Spleen (tissue), 11 donors: ENCODE results near the gene VAC14. TPM values are rescaled to one million over a fixed set of nuclear protein-coding genes. Genes with fewer than 3 reads are reported as not detected.
A peak's percentile ranks its signal among the peaks of the same experiment; 100 is the strongest.

Source experiments
- DNase-seq: peaks from one replicate; pipeline ENCODE4 v3.0.0-alpha.2; 2020
- H3K27ac ChIP-seq, 8 donors: fragments of 200-600 bp; sonication (generic) in 7 of 8; 1 replicate in 4 of 8; 2 replicates in 4 of 8; pipeline versions ENCODE4 v1.5.0 to v1.8.0; 2016 to 2021; ENCODE audit warnings: inconsistent platforms in 4 of 8, mild to moderate bottlenecking in 4 of 8, moderate library complexity in 1 of 8
- H3K27me3 ChIP-seq, 7 donors: fragments of 200-600 bp; sonication (generic) in 6 of 7; replicated peaks in 1 of 7; 1 replicate in 4 of 7; 2 replicates in 3 of 7; pipeline versions ENCODE4 v1.5.0 to v1.8.0; 2016 to 2021; ENCODE audit warnings: inconsistent platforms in 3 of 7, mild to moderate bottlenecking in 1 of 7
- H3K36me3 ChIP-seq, 6 donors: fragments of 200-600 bp; sonication (generic) in 5 of 6; 1 replicate in 4 of 6; 2 replicates in 2 of 6; pipeline versions ENCODE4 v1.5.0 to v1.8.0; 2016 to 2021; ENCODE audit warnings: inconsistent platforms in 2 of 6
- H3K4me1 ChIP-seq, 6 donors: fragments of 200-600 bp; sonication (generic) in 5 of 6; 1 replicate in 3 of 6; 2 replicates in 3 of 6; pipeline versions ENCODE4 v1.5.0 to v1.8.0; 2016 to 2021; ENCODE audit warnings: inconsistent platforms in 3 of 6
- H3K4me3 ChIP-seq, 8 donors: fragments of 200-600 bp; sonication (generic) in 7 of 8; 1 replicate in 4 of 8; 2 replicates in 4 of 8; pipeline versions ENCODE4 v1.5.0 to v1.8.0; 2016 to 2021; ENCODE audit warnings: inconsistent platforms in 4 of 8, mild to moderate bottlenecking in 4 of 8, moderate library complexity in 2 of 8
- H3K9me3 ChIP-seq, 8 donors: fragments of 200-600 bp; sonication (generic) in 7 of 8; 1 replicate in 4 of 8; 2 replicates in 4 of 8; pipeline versions ENCODE4 v1.5.0 to v1.8.0; 2016 to 2021; ENCODE audit warnings: inconsistent platforms in 4 of 8
- POLR2A ChIP-seq, 3 donors: fragments of 450-650 bp; IDR thresholded peaks; one replicate each; pipeline ENCODE4 v1.5.1; 2017; ENCODE audit warnings: antibody characterized with exemption in 3 of 3, mild to moderate bottlenecking in 1 of 3
- POLR2AphosphoS5 ChIP-seq, 3 donors: sonication (generic); formaldehyde crosslinking; IDR thresholded peaks; one replicate each; pipeline ENCODE4 v1.5.1; 2017; ENCODE audit warnings: antibody characterized with exemption in 3 of 3
- WGBS, 5 donors: extraction: QIAGEN DNeasy Blood & Tissue Kit in 3 of 5; methylation state at CpG; one replicate each; pipeline versions ENCODE4 v1.1.5 to v1.1.7; 2013 to 2018; 5-methylcytosine and 5-hydroxymethylcytosine counted together
- intact Hi-C: fragments of 100-400 bp; cut with DNase I; formaldehyde crosslinking; loops from one replicate; pipeline ENCODE4 v1.15.0; 2023; ENCODE audit warnings: low total_unique reads
- polyA plus RNA-seq, 3 donors: library from polyadenylated mRNA; stranded (reverse); fragments of 200-250 nt; gene quantifications; one replicate each; pipeline ENCODE4 v1.2.1, GENCODE V29; 2013
- total RNA-seq, 7 donors: library from RNA; depleted of rRNA in 3 of 7; stranded (reverse); fragments of >200 nt in 3 of 7; fragmentation: NEBNext Ultra II Directional in 4 of 7; extraction: Animal tissue kit (Norgen Biotek cat#: 25700) in 4 of 7; gene quantifications; one replicate each; pipeline versions ENCODE4 v1.1.0 to v1.2.1, GENCODE V29; 2016 to 2021
- TF ChIP-seq, protein P1 (sequence below), 11 experiments: fragments of 200-600 bp in 7 of 11; fragments of 450-650 bp in 4 of 11; sonication (generic) in 4 of 11; IDR thresholded peaks in 8 of 11; conservative IDR thresholded peaks in 3 of 11; 1 replicate in 7 of 11; 2 replicates in 4 of 11; pipeline versions ENCODE4 v1.4.0 to v1.8.0; 2016 to 2021; ENCODE audit warnings: antibody characterized with exemption in 11 of 11, inconsistent platforms in 4 of 11, mild to moderate bottlenecking in 1 of 11
- donor health status: healthy with polysubstance abuse.
- donor health status: DM: no; HTN: no; CAD: no; lungs with moderate emphysema.
- donor health status: DM: no; HTN: no; CAD: no.
- donor health status: Bipolar disorder and iron deficiency.
- donor health status: healthy.
- donor health status: DM: no; HTN: no; CAD: no.
- donor health status: DM: yes; HTN: yes; CAD: no.

VAC14 gene
- total and polyA plus RNA-seq, 10 donors, result 29.1 to 70.0 (median 48.1) TPM

- WGBS, 5 donors, result 62 to 72% (median 67%) methylated on average over 22 of the region's 22 CpGs
- peak overlapping the region in 1 of 8 donors; percentile 15 for H3K4me3 ChIP-seq
- TF ChIP-seq POLR2A (IDR thresholded peaks at IDR 0.05) (no peak), POLR2AphosphoS5 (IDR thresholded peaks at IDR 0.05) (peak; percentile 63 to 73 (median 70))
- TF ChIP-seq, protein P1, sequence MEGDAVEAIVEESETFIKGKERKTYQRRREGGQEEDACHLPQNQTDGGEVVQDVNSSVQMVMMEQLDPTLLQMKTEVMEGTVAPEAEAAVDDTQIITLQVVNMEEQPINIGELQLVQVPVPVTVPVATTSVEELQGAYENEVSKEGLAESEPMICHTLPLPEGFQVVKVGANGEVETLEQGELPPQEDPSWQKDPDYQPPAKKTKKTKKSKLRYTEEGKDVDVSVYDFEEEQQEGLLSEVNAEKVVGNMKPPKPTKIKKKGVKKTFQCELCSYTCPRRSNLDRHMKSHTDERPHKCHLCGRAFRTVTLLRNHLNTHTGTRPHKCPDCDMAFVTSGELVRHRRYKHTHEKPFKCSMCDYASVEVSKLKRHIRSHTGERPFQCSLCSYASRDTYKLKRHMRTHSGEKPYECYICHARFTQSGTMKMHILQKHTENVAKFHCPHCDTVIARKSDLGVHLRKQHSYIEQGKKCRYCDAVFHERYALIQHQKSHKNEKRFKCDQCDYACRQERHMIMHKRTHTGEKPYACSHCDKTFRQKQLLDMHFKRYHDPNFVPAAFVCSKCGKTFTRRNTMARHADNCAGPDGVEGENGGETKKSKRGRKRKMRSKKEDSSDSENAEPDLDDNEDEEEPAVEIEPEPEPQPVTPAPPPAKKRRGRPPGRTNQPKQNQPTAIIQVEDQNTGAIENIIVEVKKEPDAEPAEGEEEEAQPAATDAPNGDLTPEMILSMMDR (IDR thresholded peaks at IDR 0.05 in 8 of 11, conservative IDR thresholded peaks at IDR 0.05 in 3 of 11), result peak; percentile 21 to 78 (median 68)
- H3K9me3 ChIP-seq, result peaks cover 0 to 6% (median 0%) of the 10 kb centered on the region in 8 donors
- no peaks in the 10 kb centered on the region for H3K27me3 ChIP-seq
- H3K27ac ChIP-seq, result peak overlapping the region; percentile 48 to 87 (median 71)
- peaks cover 0 to 69% (median 28%) of the 10 kb centered on the region in 6 donors for H3K36me3 ChIP-seq
- intact Hi-C loops, result no loop called here
- no peak for DNase-seq
- H3K4me1 ChIP-seq, result peaks cover 33 to 78% (median 59%) of the 10 kb centered on the region in 6 donors
Measured at GRCh38 chr16:70738083-70738977, 62.6 kb downstream of the VAC14 start.

GRCh38 chr16:70737377-70738082 lies 63.4 kb downstream of the VAC14 start:
- TF ChIP-seq, protein P1 (IDR thresholded peaks at IDR 0.05 in 8 of 11, conservative IDR thresholded peaks at IDR 0.05 in 3 of 11), result no peak
- TF ChIP-seq POLR2AphosphoS5 (IDR thresholded peaks at IDR 0.05), result peak; percentile 64 to 76 (median 76)
- H3K27me3 ChIP-seq, result no peaks in the 10 kb centered on the region
- peaks cover 33 to 77% (median 58%) of the 10 kb centered on the region in 6 donors for H3K4me1 ChIP-seq
- peak overlapping the region; percentile 48 to 87 (median 71) for H3K27ac ChIP-seq
- 12 to 23% (median 16%) methylated on average over 15 to 21 of the region's 21 CpGs for WGBS, 5 donors
- DNase-seq, result peak; percentile 88
- H3K4me3 ChIP-seq, result peak overlapping the region in 1 of 8 donors; percentile 15
- H3K9me3 ChIP-seq, result no peaks in the 10 kb centered on the region
- intact Hi-C loops, result no loop called here
- peaks cover 0 to 63% (median 21%) of the 10 kb centered on the region in 6 donors for H3K36me3 ChIP-seq

DNA sequence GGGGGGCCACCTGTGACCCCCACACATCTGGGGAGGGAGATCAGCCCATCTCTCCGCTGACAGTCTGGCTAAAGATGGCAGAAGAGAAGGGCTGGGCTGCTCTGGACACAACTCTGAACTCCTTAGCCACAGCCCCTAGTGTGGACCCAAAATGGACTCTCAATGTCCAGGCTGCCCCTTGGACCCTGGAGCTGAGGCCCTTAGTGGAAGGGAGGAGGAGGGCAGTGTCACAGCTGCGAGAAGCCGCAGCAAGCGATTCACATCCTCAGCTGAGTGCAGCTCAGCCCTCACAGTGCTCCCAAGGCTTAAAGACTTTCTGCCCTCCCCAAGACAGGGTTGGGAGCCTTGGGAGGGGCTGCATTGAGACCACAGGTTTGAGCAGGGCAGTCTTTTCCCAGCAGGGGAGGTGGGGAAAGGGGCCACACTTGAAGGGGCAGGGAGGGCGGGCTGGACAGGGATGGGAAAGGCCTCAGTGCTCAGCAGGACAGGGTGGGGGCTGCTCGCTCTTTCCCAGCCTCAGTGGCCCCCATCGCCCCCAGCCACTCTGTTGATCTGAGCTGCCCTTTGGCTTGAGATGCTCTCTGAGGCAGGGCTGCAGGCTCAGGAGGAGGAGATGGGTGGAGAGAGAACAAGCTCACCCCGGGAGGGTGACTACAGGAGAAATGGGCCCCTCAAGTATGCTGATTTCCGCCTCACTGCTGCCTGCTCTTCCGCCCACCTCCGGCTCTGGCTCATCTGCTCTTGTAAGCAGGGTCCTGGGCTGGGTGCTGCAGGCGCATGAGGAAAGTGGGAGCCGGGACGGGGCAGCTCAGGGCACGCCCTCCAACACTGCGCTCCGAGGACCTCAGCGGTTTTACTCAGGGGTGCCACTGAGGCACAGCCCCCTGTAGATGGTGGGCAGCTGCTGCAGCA lies 64.2 kb downstream of the VAC14 start:
- no peak for DNase-seq
- H3K4me3 ChIP-seq, result peak overlapping the region in 1 of 8 donors; percentile 15
- WGBS, 5 donors, result 80 to 88% (median 84%) methylated on average over 10 to 18 of the region's 18 CpGs
- intact Hi-C loops, result no loop called here
- peak overlapping the region; percentile 48 to 87 (median 71) for H3K27ac ChIP-seq
- H3K4me1 ChIP-seq, result peaks cover 30 to 69% (median 52%) of the 10 kb centered on the region in 6 donors
- TF ChIP-seq POLR2AphosphoS5 (IDR thresholded peaks at IDR 0.05) (no peak), POLR2A (IDR thresholded peaks at IDR 0.05) (no peak)
- TF ChIP-seq, protein P1 (IDR thresholded peaks at IDR 0.05 in 8 of 11, conservative IDR thresholded peaks at IDR 0.05 in 3 of 11), result no peak
- no peaks in the 10 kb centered on the region for H3K27me3 ChIP-seq
- H3K9me3 ChIP-seq, result no peaks in the 10 kb centered on the region
- peaks cover 0 to 62% (median 17%) of the 10 kb centered on the region in 6 donors for H3K36me3 ChIP-seq
